NB4 (cell line): ENCODE results near the gene CCR4.
"Not testable (repeated sequence)": the region's sequence is repeated elsewhere in the genome, so short reads cannot be mapped to it uniquely, and the experiment has no call there.

Experiments used
- DNase-seq: peaks from one replicate; pipeline ENCODE4 v3.0.0; 2010; ENCODE audit warnings: low read depth
- H3K4me3 ChIP-seq: one replicate; pipeline ENCODE4 v1.5.1; 2011; ENCODE audit warnings: mild to moderate bottlenecking, low read depth, low read length, moderate library complexity
- MYC ChIP-seq: IDR thresholded peaks from 2 replicates; pipeline ENCODE4 v1.6.1; 2011; ENCODE audit warnings: low read depth, low read length
- POLR2A ChIP-seq: IDR thresholded peaks from 2 replicates; pipeline ENCODE4 v1.6.1; 2011; ENCODE audit warnings: mild to moderate bottlenecking; ENCODE audit not compliant: insufficient read length; ENCODE audit errors: extremely low read depth
- TF ChIP-seq, protein P1 (sequence below): IDR thresholded peaks from 2 replicates; pipeline ENCODE4 v1.6.1; 2011; ENCODE audit warnings: low read depth, low read length
- TF ChIP-seq, protein P2 (sequence below): IDR thresholded peaks from one replicate; pipeline ENCODE4 v1.5.1; 2012; ENCODE audit warnings: low read depth, low read length

The CCR4 gene

DNA sequence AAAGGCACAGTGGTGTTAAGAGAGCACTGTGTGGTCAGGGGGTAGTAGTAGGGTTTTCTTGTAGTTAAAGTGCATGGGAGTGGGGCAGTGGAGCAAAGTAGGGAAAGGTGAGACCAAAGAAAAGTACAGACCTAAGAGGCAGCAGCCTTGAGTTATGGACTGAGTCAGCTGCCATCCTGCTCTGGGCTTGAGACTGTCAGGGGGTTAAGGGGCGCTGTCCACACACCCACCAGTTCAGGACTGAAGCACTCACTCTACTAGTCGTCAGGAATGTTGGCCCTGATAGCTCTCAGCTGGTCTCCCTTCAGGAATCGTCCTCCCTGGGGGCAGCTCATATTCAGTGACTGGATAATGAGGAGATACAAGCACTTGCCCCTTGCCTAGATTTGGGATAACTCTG lies 7.9 kb downstream of the CCR4 start:
- TF ChIP-seq, protein P1, sequence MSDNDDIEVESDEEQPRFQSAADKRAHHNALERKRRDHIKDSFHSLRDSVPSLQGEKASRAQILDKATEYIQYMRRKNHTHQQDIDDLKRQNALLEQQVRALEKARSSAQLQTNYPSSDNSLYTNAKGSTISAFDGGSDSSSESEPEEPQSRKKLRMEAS: no peak
- TF ChIP-seq POLR2A: no peak
- no peak overlapping the region for H3K4me3 ChIP-seq
- no peak for DNase-seq

- DNase-seq: no peak
- TF ChIP-seq, protein P1: no peak
- no peak for TF ChIP-seq MYC
- TF ChIP-seq, protein P2, sequence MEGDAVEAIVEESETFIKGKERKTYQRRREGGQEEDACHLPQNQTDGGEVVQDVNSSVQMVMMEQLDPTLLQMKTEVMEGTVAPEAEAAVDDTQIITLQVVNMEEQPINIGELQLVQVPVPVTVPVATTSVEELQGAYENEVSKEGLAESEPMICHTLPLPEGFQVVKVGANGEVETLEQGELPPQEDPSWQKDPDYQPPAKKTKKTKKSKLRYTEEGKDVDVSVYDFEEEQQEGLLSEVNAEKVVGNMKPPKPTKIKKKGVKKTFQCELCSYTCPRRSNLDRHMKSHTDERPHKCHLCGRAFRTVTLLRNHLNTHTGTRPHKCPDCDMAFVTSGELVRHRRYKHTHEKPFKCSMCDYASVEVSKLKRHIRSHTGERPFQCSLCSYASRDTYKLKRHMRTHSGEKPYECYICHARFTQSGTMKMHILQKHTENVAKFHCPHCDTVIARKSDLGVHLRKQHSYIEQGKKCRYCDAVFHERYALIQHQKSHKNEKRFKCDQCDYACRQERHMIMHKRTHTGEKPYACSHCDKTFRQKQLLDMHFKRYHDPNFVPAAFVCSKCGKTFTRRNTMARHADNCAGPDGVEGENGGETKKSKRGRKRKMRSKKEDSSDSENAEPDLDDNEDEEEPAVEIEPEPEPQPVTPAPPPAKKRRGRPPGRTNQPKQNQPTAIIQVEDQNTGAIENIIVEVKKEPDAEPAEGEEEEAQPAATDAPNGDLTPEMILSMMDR: no peak
- TF ChIP-seq POLR2A: no peak
- no peak overlapping the region for H3K4me3 ChIP-seq
These were observed 9.1 kb downstream of the CCR4 start for GRCh38 chr3:32960404-32961170.

GRCh38 chr3:32961189-32961715 lies 9.8 kb downstream of the CCR4 start:
- DNase-seq: no peak
- TF ChIP-seq, protein P2: no peak
- TF ChIP-seq POLR2A (no peak), MYC (no peak)
- TF ChIP-seq, protein P1: no peak
- no peak overlapping the region for H3K4me3 ChIP-seq

GRCh38 chr3:32963871-32964270 lies 12.4 kb downstream of the CCR4 start:
- no peak for DNase-seq
- TF ChIP-seq POLR2A: no peak
- no peak overlapping the region for H3K4me3 ChIP-seq

DNA sequence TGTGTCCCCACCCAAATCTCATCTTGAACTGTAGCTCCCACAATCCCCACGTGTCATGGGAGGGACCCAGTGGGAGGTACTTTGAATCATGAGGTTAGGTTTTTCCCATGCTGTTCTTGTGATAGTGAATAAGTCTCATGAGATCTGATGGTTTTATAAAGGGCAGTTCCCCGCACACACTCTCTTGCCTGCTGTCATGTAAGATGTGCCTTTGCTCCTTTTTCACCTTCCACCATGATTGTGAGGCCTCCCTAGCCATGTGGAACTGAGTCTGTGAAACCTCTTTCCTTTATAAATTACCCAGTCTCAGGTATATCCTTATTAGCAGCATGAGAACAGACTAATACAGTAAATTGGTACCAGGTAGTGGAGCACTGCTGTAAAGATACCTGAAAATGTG lies 13.3 kb downstream of the CCR4 start:
- DNase-seq, H3K4me3 ChIP-seq: not testable (repeated sequence)

GRCh38 chr3:32965617-32966213 lies 14.3 kb downstream of the CCR4 start:
- not testable (repeated sequence) for H3K4me3 ChIP-seq, DNase-seq

GRCh38 chr3:32966627-32967026 lies 15.2 kb downstream of the CCR4 start:
- DNase-seq, H3K4me3 ChIP-seq: not testable (repeated sequence)

DNA sequence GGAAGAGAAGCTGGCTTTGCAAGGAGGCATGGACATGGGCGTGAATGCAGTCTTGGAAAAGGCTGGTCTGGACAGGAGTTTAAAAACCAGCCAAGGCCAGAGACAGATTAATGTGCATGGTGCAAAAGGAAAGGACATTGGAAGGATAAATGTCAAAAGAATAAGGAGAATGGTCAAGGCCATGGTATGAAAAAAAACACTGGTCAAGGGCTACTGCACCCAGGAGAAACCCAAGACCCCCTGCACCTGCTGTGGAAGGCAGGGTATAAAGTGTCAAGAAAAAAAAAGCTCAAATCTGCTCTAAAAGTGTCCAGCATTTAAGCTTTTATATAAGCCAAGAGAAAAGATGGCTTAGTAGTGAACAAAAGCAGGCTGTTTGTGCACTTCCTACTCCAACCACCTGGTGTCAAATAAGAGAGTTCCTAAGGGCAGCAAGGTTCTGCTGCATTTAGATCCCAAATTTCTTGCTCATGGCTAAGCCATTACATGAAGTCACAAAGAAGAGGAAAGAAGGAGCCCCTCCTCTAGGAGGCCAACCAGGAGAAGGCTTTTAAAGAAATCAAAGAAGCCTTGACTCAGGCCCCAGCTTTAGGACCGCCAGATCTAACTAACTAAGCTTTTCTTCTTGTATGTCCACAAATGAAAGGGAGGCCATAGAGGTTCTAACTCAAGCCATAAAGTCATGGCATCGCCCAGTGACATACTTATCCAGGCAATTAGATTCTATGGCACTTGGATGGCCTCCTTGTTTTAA lies 16.9 kb downstream of the CCR4 start:
- no peak for DNase-seq
- TF ChIP-seq, protein P1: no peak
- TF ChIP-seq, protein P2: no peak
- TF ChIP-seq POLR2A (no peak), MYC (no peak)
- H3K4me3 ChIP-seq: no peak overlapping the region
